DND-41 (cell line): Measurements from ENCODE around the gene LARP1B.
"Not testable (repeated sequence)": the region's sequence is repeated elsewhere in the genome, so short reads cannot be mapped to it uniquely, and the experiment has no call there.

ENCODE experiments used
- ATAC-seq: fragments of 200-7000 bp; cut with Tn5 transposase; 3 replicates; pipeline ENCODE4 v1.9.1; 2021; ENCODE audit warnings: low read depth; ENCODE audit not compliant: insufficient read depth
- DNase-seq: peaks from one replicate; pipeline ENCODE4 v3.0.0-alpha.2; 2020
- H2AFZ ChIP-seq: 2 replicates; pipeline ENCODE4 v1.6.0; 2012; ENCODE audit warnings: low read depth, low read length
- H3K27ac ChIP-seq: 2 replicates; pipeline ENCODE4 v1.5.1; 2012; ENCODE audit warnings: low read length, inconsistent platforms
- H3K27me3 ChIP-seq: fragments of 200-600 bp; sonication (generic); 2 replicates; pipeline ENCODE4 v1.6.0; 2012; ENCODE audit warnings: low read length, mild to moderate bottlenecking, inconsistent platforms; ENCODE audit not compliant: insufficient read depth, poor library complexity
- H3K36me3 ChIP-seq: 2 replicates; pipeline ENCODE4 v1.5.1; 2012; ENCODE audit warnings: low read length, inconsistent platforms; ENCODE audit not compliant: insufficient read depth
- H3K4me1 ChIP-seq: 2 replicates; pipeline ENCODE4 v1.5.1; 2012; ENCODE audit warnings: mild to moderate bottlenecking, low read length; ENCODE audit not compliant: insufficient read depth
- H3K4me2 ChIP-seq: 2 replicates; pipeline ENCODE4 v1.6.0; 2012; ENCODE audit warnings: mild to moderate bottlenecking, moderate library complexity, low read length, inconsistent platforms; ENCODE audit not compliant: insufficient read depth
- H3K4me3 ChIP-seq, 2 experiments: fragments of 200-600 bp in 1 of 2; shearing (Covaris generic) in 1 of 2; 2 replicates each; pipeline ENCODE4 v1.5.1; 2012 to 2016; ENCODE audit warnings: inconsistent platforms in 2 of 2, low read length in 2 of 2, mild to moderate bottlenecking in 2 of 2, low read depth in 1 of 2, moderate library complexity in 1 of 2
- H3K79me2 ChIP-seq: 2 replicates; pipeline ENCODE4 v1.6.0; 2012; ENCODE audit warnings: low read length, inconsistent platforms; ENCODE audit not compliant: insufficient read depth
- H3K9ac ChIP-seq: 2 replicates; pipeline ENCODE4 v1.6.0; 2012; ENCODE audit warnings: low read depth, mild to moderate bottlenecking, inconsistent platforms, low read length, moderate library complexity
- H3K9me3 ChIP-seq: 2 replicates; pipeline ENCODE4 v1.5.1; 2012; ENCODE audit warnings: low read length, moderate library complexity, mild to moderate bottlenecking, inconsistent platforms; ENCODE audit not compliant: insufficient read depth, severe bottlenecking
- H4K20me1 ChIP-seq: 2 replicates; pipeline ENCODE4 v1.6.0; 2012; ENCODE audit warnings: low read length; ENCODE audit not compliant: insufficient read depth
- TF ChIP-seq, protein P1 (sequence below): IDR thresholded peaks from 2 replicates; pipeline ENCODE4 v1.5.1; 2012; ENCODE audit warnings: borderline replicate concordance, low read length, moderate library complexity, mild to moderate bottlenecking; ENCODE audit not compliant: poor library complexity, severe bottlenecking; ENCODE audit errors: extremely low read depth

Gene LARP1B

DNA sequence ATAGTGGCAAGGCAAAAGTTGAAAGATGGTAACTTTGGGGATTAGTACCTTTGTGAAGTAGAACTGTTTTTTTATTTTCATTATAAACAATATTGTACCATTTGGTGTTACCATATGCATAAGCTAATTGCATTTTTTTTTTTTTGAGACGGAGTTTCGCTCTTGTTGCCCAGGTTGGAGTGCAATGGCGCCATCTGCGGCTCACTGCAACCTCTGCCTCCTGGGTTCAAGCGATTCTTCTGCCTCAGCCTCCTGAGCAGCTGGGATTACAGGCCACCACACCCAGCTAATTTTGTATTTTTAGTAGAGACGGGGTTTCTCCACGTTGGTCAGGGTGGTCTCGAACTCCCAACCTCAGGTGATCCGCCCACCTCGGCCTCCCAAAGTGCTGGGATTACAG, 9.9 kb upstream of the LARP1B start:
- H3K9ac ChIP-seq, H3K4me1 ChIP-seq, H3K4me2 ChIP-seq, H3K4me3 ChIP-seq, DNase-seq, H2AFZ ChIP-seq, H4K20me1 ChIP-seq, H3K79me2 ChIP-seq, ATAC-seq, H3K27me3 ChIP-seq, H3K27ac ChIP-seq, H3K9me3 ChIP-seq, H3K36me3 ChIP-seq: not testable (repeated sequence)
- TF ChIP-seq, protein P1, sequence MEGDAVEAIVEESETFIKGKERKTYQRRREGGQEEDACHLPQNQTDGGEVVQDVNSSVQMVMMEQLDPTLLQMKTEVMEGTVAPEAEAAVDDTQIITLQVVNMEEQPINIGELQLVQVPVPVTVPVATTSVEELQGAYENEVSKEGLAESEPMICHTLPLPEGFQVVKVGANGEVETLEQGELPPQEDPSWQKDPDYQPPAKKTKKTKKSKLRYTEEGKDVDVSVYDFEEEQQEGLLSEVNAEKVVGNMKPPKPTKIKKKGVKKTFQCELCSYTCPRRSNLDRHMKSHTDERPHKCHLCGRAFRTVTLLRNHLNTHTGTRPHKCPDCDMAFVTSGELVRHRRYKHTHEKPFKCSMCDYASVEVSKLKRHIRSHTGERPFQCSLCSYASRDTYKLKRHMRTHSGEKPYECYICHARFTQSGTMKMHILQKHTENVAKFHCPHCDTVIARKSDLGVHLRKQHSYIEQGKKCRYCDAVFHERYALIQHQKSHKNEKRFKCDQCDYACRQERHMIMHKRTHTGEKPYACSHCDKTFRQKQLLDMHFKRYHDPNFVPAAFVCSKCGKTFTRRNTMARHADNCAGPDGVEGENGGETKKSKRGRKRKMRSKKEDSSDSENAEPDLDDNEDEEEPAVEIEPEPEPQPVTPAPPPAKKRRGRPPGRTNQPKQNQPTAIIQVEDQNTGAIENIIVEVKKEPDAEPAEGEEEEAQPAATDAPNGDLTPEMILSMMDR, result peak; percentile 34

DNA sequence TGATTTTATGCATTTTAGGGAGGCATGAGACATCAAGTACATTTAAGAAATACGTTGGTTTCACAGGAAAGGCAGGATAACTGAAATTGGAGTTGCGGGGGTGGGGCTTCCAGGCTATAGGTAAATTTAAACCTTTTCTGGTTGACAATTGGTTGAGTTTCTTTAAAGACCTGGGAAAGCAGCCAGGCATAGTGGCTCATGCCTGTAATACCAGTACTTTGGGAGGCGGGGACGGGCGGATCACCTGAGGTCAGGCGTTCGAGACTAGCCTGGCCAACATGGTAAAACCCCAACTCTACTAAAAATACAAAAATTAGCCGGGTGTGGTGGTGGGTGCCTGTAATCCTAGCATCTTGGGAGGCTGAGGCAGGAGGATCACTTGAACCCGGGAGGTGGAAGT, 6.2 kb upstream of the LARP1B start:
- not testable (repeated sequence) for ATAC-seq

DNA sequence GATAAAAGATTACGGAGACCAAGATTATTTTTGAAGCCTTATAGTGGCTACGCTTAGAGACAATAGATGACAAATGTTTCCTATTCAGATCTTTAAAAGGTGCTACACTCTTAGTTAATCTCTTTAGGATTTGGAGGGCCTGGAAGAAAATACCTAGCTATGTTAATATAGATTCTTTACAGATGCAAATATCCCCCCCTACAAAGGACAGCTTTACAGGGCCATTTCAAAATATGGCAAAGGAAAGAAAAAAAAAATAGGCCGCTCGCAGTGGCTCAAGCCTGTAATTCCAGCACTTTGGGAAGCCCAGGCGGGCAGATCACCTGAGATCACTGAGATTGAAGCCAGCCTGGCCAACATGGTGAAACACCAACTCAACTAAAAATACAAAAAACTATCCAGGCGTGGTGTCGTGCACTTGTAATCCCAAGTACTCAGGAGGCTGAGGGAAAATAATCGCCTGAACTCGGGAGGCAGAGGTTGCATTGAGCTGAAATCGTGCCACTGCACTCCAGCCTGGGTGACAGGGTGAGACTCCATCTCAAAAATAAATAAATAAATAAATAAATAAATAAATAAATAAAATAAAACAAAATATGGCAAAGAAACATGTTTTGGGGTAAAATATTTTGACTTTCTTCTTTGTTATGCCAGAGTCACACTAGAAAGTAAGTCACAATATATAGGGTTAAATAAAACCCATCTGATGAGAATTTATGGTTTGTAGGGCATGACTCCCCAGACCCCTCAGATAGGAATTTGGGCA, 5.5 kb upstream of the LARP1B start:
- H4K20me1 ChIP-seq, H3K79me2 ChIP-seq, H3K9ac ChIP-seq, ATAC-seq, H2AFZ ChIP-seq, H3K4me1 ChIP-seq, H3K9me3 ChIP-seq, H3K27me3 ChIP-seq, H3K36me3 ChIP-seq, DNase-seq, H3K4me3 ChIP-seq, H3K4me2 ChIP-seq, H3K27ac ChIP-seq: not testable (repeated sequence)

More for the DNA sequence above, 6.2 kb upstream of the LARP1B start:
- H3K27me3 ChIP-seq, H3K79me2 ChIP-seq, H3K4me3 ChIP-seq, H3K27ac ChIP-seq, DNase-seq, H3K4me1 ChIP-seq, H3K9me3 ChIP-seq, H3K36me3 ChIP-seq, H2AFZ ChIP-seq, H3K4me2 ChIP-seq, H3K9ac ChIP-seq, H4K20me1 ChIP-seq: not testable (repeated sequence)

DNA sequence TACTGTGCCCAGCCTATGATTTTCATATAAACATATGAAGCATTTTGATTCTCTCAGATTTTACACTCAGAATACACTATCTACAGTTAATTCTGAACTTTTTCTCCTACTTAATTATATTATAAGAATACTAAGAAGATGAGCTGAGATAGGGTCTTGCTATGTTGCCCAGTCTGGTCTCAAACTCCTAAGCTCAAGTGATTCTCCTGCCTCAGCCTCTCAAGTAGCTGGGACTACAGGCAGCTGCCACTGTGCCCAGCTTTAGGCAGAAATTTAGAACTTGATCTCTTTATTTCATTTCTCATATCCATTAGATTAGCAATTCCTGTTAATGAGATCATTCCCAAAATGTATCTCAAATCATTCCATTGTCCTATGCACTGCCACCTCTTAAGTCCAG, 4.7 kb upstream of the LARP1B start:
- DNase-seq (no peak), ATAC-seq (no peak)
- H3K27ac ChIP-seq, result no peak overlapping the region
- H3K4me3 ChIP-seq, result no peak overlapping the region
- H3K4me1 ChIP-seq, result peaks cover 7% of the 10 kb centered on the region
- no peak overlapping the region for H3K4me2 ChIP-seq
- H3K36me3 ChIP-seq, result no peaks in the 10 kb centered on the region; the same call in 1 of the 2 replicates
- peaks cover 10% of the 10 kb centered on the region for H3K79me2 ChIP-seq
- H3K9me3 ChIP-seq, result no peaks in the 10 kb centered on the region
- no peaks in the 10 kb centered on the region for H3K27me3 ChIP-seq
- no peak overlapping the region for H3K9ac ChIP-seq
- H4K20me1 ChIP-seq, result no peaks in the 10 kb centered on the region
- no peak overlapping the region for H2AFZ ChIP-seq
- TF ChIP-seq, protein P1, result no peak
